HG03442 (cell line): Measurements from ENCODE around the gene ADAMTS1.

Source experiments
- ATAC-seq: cut with Tn5 transposase; IDR thresholded peaks from one replicate; pipeline ENCODE4 v1.9.1; 2021; ENCODE audit warnings: mild to moderate bottlenecking, moderate library complexity; ENCODE audit not compliant: unreplicated experiment

The ADAMTS1 gene

GRCh38 chr21:26818906-26819305 lies 26.3 kb downstream of the ADAMTS1 start:
- no peak for ATAC-seq

- no peak for ATAC-seq
Observed at GRCh38 chr21:26815197-26815596, 30.0 kb downstream of the ADAMTS1 start.

- no peak for ATAC-seq
Observed at GRCh38 chr21:26814386-26814785, 30.8 kb downstream of the ADAMTS1 start.

- ATAC-seq, result no peak
Observed at GRCh38 chr21:26813426-26813998, 31.7 kb downstream of the ADAMTS1 start.

- ATAC-seq, result no peak
Observed at GRCh38 chr21:26812173-26812572, 33.0 kb downstream of the ADAMTS1 start.

GRCh38 chr21:26811482-26811881 lies 33.7 kb downstream of the ADAMTS1 start:
- no peak for ATAC-seq

GRCh38 chr21:26810676-26811415 lies 34.4 kb downstream of the ADAMTS1 start:
- ATAC-seq, result no peak

GRCh38 chr21:26810266-26810665 lies 34.9 kb downstream of the ADAMTS1 start:
- no peak for ATAC-seq

- ATAC-seq, result no peak
Observed at GRCh38 chr21:26809745-26810144, 35.5 kb downstream of the ADAMTS1 start.

GRCh38 chr21:26806801-26807295 lies 38.4 kb downstream of the ADAMTS1 start:
- no peak for ATAC-seq

GRCh38 chr21:26804895-26805609 lies 40.2 kb downstream of the ADAMTS1 start:
- no peak for ATAC-seq

GRCh38 chr21:26801498-26801897 lies 43.7 kb downstream of the ADAMTS1 start:
- ATAC-seq, result no peak

- ATAC-seq, result no peak
Observed at GRCh38 chr21:26800970-26801431, 44.2 kb downstream of the ADAMTS1 start.

- no peak for ATAC-seq
Observed at GRCh38 chr21:26800455-26800854, 44.8 kb downstream of the ADAMTS1 start.

GRCh38 chr21:26800001-26800400 lies 45.2 kb downstream of the ADAMTS1 start:
- no peak for ATAC-seq

GRCh38 chr21:26798856-26799751 lies 46.1 kb downstream of the ADAMTS1 start:
- no peak for ATAC-seq

GRCh38 chr21:26797878-26798456 lies 47.2 kb downstream of the ADAMTS1 start:
- no peak for ATAC-seq

GRCh38 chr21:26795866-26796329 lies 49.3 kb downstream of the ADAMTS1 start:
- ATAC-seq, result no peak

- ATAC-seq, result no peak
Observed at GRCh38 chr21:26795412-26795805, 49.8 kb downstream of the ADAMTS1 start.
